ENCODE measurements around the gene GBA2.

DNA sequence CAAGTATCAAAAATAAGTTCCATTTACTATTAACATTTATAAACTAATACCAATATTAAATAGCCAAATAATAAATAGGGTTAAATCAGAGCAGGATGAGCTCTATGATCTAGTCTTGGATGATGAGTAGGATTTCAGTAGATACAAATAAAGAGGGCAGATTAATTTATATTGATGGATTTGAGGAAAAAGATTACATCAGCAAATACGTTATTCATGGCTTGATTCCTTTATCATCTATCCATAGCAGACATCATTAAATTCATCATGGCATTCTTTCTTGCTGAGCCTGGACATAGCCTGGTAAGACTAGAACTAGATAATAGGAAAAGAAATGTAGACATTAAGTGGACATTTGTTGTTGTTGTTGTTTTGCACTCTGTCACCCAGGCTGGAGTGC is 18.4 kb upstream of the GBA2 start:
- TF ChIP-seq, protein P1, sequence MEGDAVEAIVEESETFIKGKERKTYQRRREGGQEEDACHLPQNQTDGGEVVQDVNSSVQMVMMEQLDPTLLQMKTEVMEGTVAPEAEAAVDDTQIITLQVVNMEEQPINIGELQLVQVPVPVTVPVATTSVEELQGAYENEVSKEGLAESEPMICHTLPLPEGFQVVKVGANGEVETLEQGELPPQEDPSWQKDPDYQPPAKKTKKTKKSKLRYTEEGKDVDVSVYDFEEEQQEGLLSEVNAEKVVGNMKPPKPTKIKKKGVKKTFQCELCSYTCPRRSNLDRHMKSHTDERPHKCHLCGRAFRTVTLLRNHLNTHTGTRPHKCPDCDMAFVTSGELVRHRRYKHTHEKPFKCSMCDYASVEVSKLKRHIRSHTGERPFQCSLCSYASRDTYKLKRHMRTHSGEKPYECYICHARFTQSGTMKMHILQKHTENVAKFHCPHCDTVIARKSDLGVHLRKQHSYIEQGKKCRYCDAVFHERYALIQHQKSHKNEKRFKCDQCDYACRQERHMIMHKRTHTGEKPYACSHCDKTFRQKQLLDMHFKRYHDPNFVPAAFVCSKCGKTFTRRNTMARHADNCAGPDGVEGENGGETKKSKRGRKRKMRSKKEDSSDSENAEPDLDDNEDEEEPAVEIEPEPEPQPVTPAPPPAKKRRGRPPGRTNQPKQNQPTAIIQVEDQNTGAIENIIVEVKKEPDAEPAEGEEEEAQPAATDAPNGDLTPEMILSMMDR (conservative IDR thresholded peaks at IDR 0.05 in 1 of 2, IDR thresholded peaks at IDR 0.05 in 1 of 2; ENCODE audit: extremely low read depth in 1 of 2, insufficient read depth in 1 of 2, low read depth in 1 of 2, low read length in 2 of 2): no peak
- no peak for TF ChIP-seq EZH2 (IDR thresholded peaks at IDR 0.05; ENCODE audit: borderline replicate concordance, low read length)

Measured in mammary epithelial cell (primary cell).